Hepatocyte (in vitro differentiated cells): Measurements from ENCODE around the gene PYM1. TPM values are rescaled to one million over a fixed set of nuclear protein-coding genes. Genes with fewer than 3 reads are reported as not detected.

ENCODE experiments used
- DNase-seq: peaks from one replicate; pipeline ENCODE4 v3.0.0-alpha.2; 2016; ENCODE audit warnings: low spot score
- H2AFZ ChIP-seq: fragments of 200-600 bp; sonication (generic); 2 replicates; pipeline ENCODE4 v1.6.0; 2016; ENCODE audit warnings: antibody characterized with exemption, mild to moderate bottlenecking
- H3K27ac ChIP-seq: fragments of 200-600 bp; sonication (generic); 2 replicates; pipeline ENCODE4 v1.5.1; 2016; ENCODE audit warnings: mild to moderate bottlenecking
- H3K27me3 ChIP-seq: fragments of 200-600 bp; sonication (generic); 2 replicates; pipeline ENCODE4 v1.6.1; 2016
- H3K36me3 ChIP-seq: fragments of 200-600 bp; sonication (generic); replicated peaks from 2 replicates; pipeline ENCODE4 v1.5.1; 2016; ENCODE audit warnings: low read depth; ENCODE audit not compliant: insufficient read depth
- H3K4me1 ChIP-seq: fragments of 200-600 bp; sonication (generic); 2 replicates; pipeline ENCODE4 v1.5.1; 2016; ENCODE audit warnings: mild to moderate bottlenecking, moderate library complexity; ENCODE audit not compliant: insufficient read depth
- H3K4me2 ChIP-seq: fragments of 200-600 bp; sonication (generic); 2 replicates; pipeline ENCODE4 v1.6.0; 2016
- H3K4me3 ChIP-seq: fragments of 200-600 bp; sonication (generic); 2 replicates; pipeline ENCODE4 v1.5.1; 2016; ENCODE audit warnings: mild to moderate bottlenecking
- H3K79me2 ChIP-seq: fragments of 200-600 bp; sonication (generic); 2 replicates; pipeline ENCODE4 v1.6.0; 2017; ENCODE audit warnings: mild to moderate bottlenecking
- H3K9me2 ChIP-seq: fragments of 200-600 bp; sonication (generic); replicated peaks from 2 replicates; pipeline ENCODE4 v1.6.0; 2017; ENCODE audit warnings: mild to moderate bottlenecking; ENCODE audit not compliant: insufficient read depth
- H3K9me3 ChIP-seq: fragments of 200-600 bp; sonication (generic); 2 replicates; pipeline ENCODE4 v1.5.1; 2016; ENCODE audit warnings: low read depth, mild to moderate bottlenecking
- H4K20me1 ChIP-seq: fragments of 200-600 bp; sonication (generic); 2 replicates; pipeline ENCODE4 v1.6.0; 2016; ENCODE audit warnings: mild to moderate bottlenecking; ENCODE audit not compliant: insufficient read depth, poor library complexity, severe bottlenecking
- EZH2 ChIP-seq: fragments of 200-600 bp; sonication (generic); IDR thresholded peaks from 2 replicates; pipeline ENCODE4 v1.6.1; 2016; ENCODE audit warnings: antibody characterized with exemption, mild to moderate bottlenecking, borderline replicate concordance
- EZH2phosphoT487 ChIP-seq: fragments of 200-600 bp; sonication (generic); IDR thresholded peaks from one replicate; pipeline ENCODE4 v1.6.1; 2018; ENCODE audit warnings: antibody characterized with exemption, mild to moderate bottlenecking, low read depth, moderate library complexity; ENCODE audit not compliant: unreplicated experiment, severe bottlenecking
- WGBS: methylation state at CpG from one replicate; pipeline ENCODE4 v1.1.6; 2016; ENCODE audit warnings: low lambda C conversion rate; ENCODE audit errors: missing lambda C conversion rate; 5-methylcytosine and 5-hydroxymethylcytosine counted together
- polyA plus RNA-seq: library from polyadenylated mRNA; unstranded; fragments of >200 nt; fragmentation: Nextera tagmentation; extraction: Ambion mirVana; gene quantifications from 2 replicates; pipeline ENCODE4 v1.2.1, GENCODE V29; 2016
- total RNA-seq: library from RNA; depleted of rRNA; stranded (reverse); fragments of >200 nt; gene quantifications from 2 replicates; pipeline ENCODE4 v1.2.3, GENCODE V29; 2014
- TF ChIP-seq, protein P1 (sequence below): fragments of 200-600 bp; sonication (generic); IDR thresholded peaks from 2 replicates; pipeline ENCODE4 v1.5.1; 2016; ENCODE audit warnings: antibody characterized with exemption, mild to moderate bottlenecking; ENCODE audit not compliant: poor library complexity

PYM1 gene
- total and polyA plus RNA-seq, 2 experiments from 2014 or later, result 44.5 to 51.1 TPM

DNA sequence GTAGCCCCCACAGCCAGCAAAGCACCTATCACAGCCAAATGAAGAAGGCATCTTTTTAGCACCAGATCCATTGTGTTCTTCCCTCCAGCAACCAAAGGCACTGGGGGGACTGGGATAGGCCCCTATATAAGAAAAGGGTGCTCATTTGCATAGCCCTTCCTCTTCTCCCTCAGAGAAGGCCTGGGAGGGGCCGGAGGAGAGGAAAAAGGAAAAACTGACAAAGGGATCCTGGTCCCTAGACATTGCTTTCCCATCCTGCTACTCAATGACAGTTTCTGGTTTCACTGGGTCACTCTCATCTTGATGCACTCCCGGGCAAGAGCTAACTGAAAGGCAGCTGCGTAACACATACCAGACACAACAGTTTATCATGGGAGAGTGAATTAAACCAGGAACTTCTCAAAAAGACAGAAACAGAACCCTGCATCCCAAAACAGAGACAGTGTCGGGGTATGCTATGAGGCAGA lies 38.3 kb upstream of the PYM1 start, which contains the start of gene PMEL:
TSS of gene PMEL (minus strand) at position 102 of the 467 bp plus-strand sequence. CDS start at position 71, 31 bp downstream.
- WGBS, result 18% methylated on average over 4 of the region's 4 CpGs
- Histone ChIP-seq H3K4me3 (peak within 1 kb of the TSS; percentile 89), H3K27ac (peak within 1 kb of the TSS; percentile 90), H3K79me2 (peaks cover 31% of the 10 kb centered on the region), H3K36me3 (no peaks in the 10 kb centered on the region), H3K4me1 (peaks cover 22% of the 10 kb centered on the region), H3K27me3 (no peaks in the 10 kb centered on the region), H3K9me3 (no peaks in the 10 kb centered on the region), H4K20me1 (no peaks in the 10 kb centered on the region), H2AFZ (peak within 1 kb of the TSS; percentile 88), H3K9me2 (no peaks in the 10 kb centered on the region), H3K4me2 (peak within 1 kb of the TSS; percentile 85)
- no peak for TF ChIP-seq EZH2
- TF ChIP-seq EZH2phosphoT487, result no peak
- TF ChIP-seq, protein P1, sequence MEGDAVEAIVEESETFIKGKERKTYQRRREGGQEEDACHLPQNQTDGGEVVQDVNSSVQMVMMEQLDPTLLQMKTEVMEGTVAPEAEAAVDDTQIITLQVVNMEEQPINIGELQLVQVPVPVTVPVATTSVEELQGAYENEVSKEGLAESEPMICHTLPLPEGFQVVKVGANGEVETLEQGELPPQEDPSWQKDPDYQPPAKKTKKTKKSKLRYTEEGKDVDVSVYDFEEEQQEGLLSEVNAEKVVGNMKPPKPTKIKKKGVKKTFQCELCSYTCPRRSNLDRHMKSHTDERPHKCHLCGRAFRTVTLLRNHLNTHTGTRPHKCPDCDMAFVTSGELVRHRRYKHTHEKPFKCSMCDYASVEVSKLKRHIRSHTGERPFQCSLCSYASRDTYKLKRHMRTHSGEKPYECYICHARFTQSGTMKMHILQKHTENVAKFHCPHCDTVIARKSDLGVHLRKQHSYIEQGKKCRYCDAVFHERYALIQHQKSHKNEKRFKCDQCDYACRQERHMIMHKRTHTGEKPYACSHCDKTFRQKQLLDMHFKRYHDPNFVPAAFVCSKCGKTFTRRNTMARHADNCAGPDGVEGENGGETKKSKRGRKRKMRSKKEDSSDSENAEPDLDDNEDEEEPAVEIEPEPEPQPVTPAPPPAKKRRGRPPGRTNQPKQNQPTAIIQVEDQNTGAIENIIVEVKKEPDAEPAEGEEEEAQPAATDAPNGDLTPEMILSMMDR, result no peak
- peak; percentile 32 for DNase-seq

DNA sequence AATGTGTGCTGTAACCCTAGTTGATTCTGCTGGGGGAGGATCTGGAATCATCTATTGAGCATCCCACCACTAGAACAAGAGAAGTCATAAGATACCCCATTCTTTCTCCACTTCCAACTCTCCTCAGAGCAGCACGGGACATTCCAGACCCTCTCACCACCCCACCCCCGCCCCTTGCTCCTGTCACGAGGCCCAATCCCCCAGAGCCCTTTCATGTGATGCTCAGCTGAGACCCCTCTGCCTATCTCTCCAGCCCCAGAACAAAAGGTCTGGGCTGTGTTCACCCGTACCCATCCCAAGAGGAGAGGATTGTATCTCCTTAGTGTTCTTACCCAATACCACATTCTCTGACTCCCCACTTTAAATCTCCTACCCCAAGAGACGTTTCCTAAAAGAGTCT lies 37.5 kb upstream of the PYM1 start:
- H3K27me3 ChIP-seq, result no peaks in the 10 kb centered on the region
- peak overlapping the region; percentile 88 for H2AFZ ChIP-seq
- no peak for TF ChIP-seq EZH2
- TF ChIP-seq EZH2phosphoT487, result no peak
- TF ChIP-seq, protein P1, result no peak
- H3K79me2 ChIP-seq, result peaks cover 31% of the 10 kb centered on the region
- no peaks in the 10 kb centered on the region for H4K20me1 ChIP-seq
- H3K4me1 ChIP-seq, result peaks cover 22% of the 10 kb centered on the region
- no peak overlapping the region for H3K4me3 ChIP-seq
- H3K9me2 ChIP-seq, result no peaks in the 10 kb centered on the region
- H3K36me3 ChIP-seq, result no peaks in the 10 kb centered on the region
- WGBS, result 75% methylated on average over 5 of the region's 5 CpGs
- no peaks in the 10 kb centered on the region for H3K9me3 ChIP-seq
- peak overlapping the region; percentile 90 for H3K27ac ChIP-seq
- no peak for DNase-seq
- no peak overlapping the region for H3K4me2 ChIP-seq

DNA sequence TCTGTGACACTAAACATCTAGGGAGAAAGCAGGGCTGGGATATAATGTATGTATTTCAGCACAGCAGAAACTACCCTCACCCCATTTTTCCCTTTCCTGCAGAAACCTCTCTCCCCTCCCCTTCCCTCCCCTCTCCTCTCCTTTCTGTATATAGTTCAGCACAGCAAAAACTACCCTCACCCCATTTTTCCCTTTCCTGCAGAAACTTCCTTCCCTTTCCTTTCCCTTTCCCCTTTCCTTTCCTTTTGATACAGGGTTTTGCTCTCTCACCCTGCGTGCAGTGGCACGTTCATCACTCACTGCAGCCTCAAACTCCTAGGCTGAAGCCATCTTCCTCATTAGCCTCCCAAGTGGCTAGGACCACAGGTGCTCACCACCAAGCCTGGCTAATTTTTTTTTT lies 36.1 kb upstream of the PYM1 start:
- H3K9me2 ChIP-seq, result no peaks in the 10 kb centered on the region
- no peaks in the 10 kb centered on the region for H4K20me1 ChIP-seq
- no peaks in the 10 kb centered on the region for H3K36me3 ChIP-seq
- 92% methylated on average over 2 of the region's 2 CpGs for whole genome bisulfite sequencing
- TF ChIP-seq, protein P1, result no peak
- no peak for TF ChIP-seq EZH2phosphoT487
- TF ChIP-seq EZH2, result no peak
- H3K9me3 ChIP-seq, result no peaks in the 10 kb centered on the region
- no peak overlapping the region for H2AFZ ChIP-seq
- peaks cover 21% of the 10 kb centered on the region for H3K79me2 ChIP-seq
- no peak for DNase-seq
- no peak overlapping the region for H3K27ac ChIP-seq
- no peak overlapping the region for H3K4me3 ChIP-seq
- H3K4me1 ChIP-seq, result peaks cover 22% of the 10 kb centered on the region
- H3K27me3 ChIP-seq, result no peaks in the 10 kb centered on the region
- H3K4me2 ChIP-seq, result no peak overlapping the region
